ENCODE results near the gene HIBCH.
"Not testable (repeated sequence)": the region's sequence is repeated elsewhere in the genome, so short reads cannot be mapped to it uniquely, and the experiment has no call there.

Gene HIBCH

GRCh38 chr2:190360561-190360960, 40.9 kb upstream of the HIBCH start:
- DNase-seq (ENCODE audit: low read depth in 1 of 2, low spot score in 1 of 2) = no peak
- TF ChIP-seq CTCF (IDR thresholded peaks at IDR 0.05; ENCODE audit: insufficient read depth, low read length) (no peak), SPI1 (IDR thresholded peaks at IDR 0.05; ENCODE audit: borderline replicate concordance, low read depth) (no peak), REST (IDR thresholded peaks at IDR 0.05; ENCODE audit: insufficient replicate concordance, low read depth) (no peak), POLR2AphosphoS5 (IDR thresholded peaks at IDR 0.05; ENCODE audit: low read depth) (no peak), GABPA (IDR thresholded peaks at IDR 0.05; ENCODE audit: low read depth) (no peak)
- Histone ChIP-seq H3K4me3 (replicated peaks; ENCODE audit: insufficient read depth, low read length) (no peak overlapping the region), H3K27me3 (ENCODE audit: insufficient read depth, poor library complexity, severe bottlenecking) (no peaks in the 10 kb centered on the region), H3K27ac (replicated peaks) (no peak overlapping the region)

- not testable (repeated sequence) for H3K27ac ChIP-seq (replicated peaks); DNase-seq (ENCODE audit: low read depth in 1 of 2, low spot score in 1 of 2); H3K4me3 ChIP-seq (replicated peaks; ENCODE audit: insufficient read depth, low read length); H3K27me3 ChIP-seq (ENCODE audit: insufficient read depth, poor library complexity, severe bottlenecking)
These were observed 39.2 kb upstream of the HIBCH start for GRCh38 chr2:190358655-190359448.

GRCh38 chr2:190357600-190357999, 38.0 kb upstream of the HIBCH start:
- TF ChIP-seq GABPA (IDR thresholded peaks at IDR 0.05; ENCODE audit: low read depth) (no peak), CTCF (IDR thresholded peaks at IDR 0.05; ENCODE audit: insufficient read depth, low read length) (no peak), REST (IDR thresholded peaks at IDR 0.05; ENCODE audit: insufficient replicate concordance, low read depth) (no peak), SPI1 (IDR thresholded peaks at IDR 0.05; ENCODE audit: borderline replicate concordance, low read depth) (no peak), POLR2AphosphoS5 (IDR thresholded peaks at IDR 0.05; ENCODE audit: low read depth) (no peak)
- no peaks in the 10 kb centered on the region for H3K27me3 ChIP-seq (ENCODE audit: insufficient read depth, poor library complexity, severe bottlenecking)
- H3K4me3 ChIP-seq (replicated peaks; ENCODE audit: insufficient read depth, low read length) = no peak overlapping the region
- no peak for DNase-seq (ENCODE audit: low read depth in 1 of 2, low spot score in 1 of 2)
- no peak overlapping the region for H3K27ac ChIP-seq (replicated peaks)

GRCh38 chr2:190355968-190356644, 36.5 kb upstream of the HIBCH start:
- H3K27me3 ChIP-seq (ENCODE audit: insufficient read depth, poor library complexity, severe bottlenecking) = no peaks in the 10 kb centered on the region
- no peak overlapping the region for H3K27ac ChIP-seq (replicated peaks)
- DNase-seq (ENCODE audit: low read depth in 1 of 2, low spot score in 1 of 2) = peak; percentile 71 to 72
- no peak for TF ChIP-seq SPI1 (IDR thresholded peaks at IDR 0.05; ENCODE audit: borderline replicate concordance, low read depth)
- TF ChIP-seq POLR2AphosphoS5 (IDR thresholded peaks at IDR 0.05; ENCODE audit: low read depth) = no peak
- no peak for TF ChIP-seq REST (IDR thresholded peaks at IDR 0.05; ENCODE audit: insufficient replicate concordance, low read depth)
- TF ChIP-seq CTCF (IDR thresholded peaks at IDR 0.05; ENCODE audit: insufficient read depth, low read length) = no peak
- no peak for TF ChIP-seq GABPA (IDR thresholded peaks at IDR 0.05; ENCODE audit: low read depth)
- no peak overlapping the region for H3K4me3 ChIP-seq (replicated peaks; ENCODE audit: insufficient read depth, low read length)

Data from HL-60 (cell line).